ENCODE data around the gene KLHL17. TPM values are rescaled to one million over a fixed set of nuclear protein-coding genes. Genes with fewer than 3 reads are reported as not detected.
"Not testable (repeated sequence)": the region's sequence is repeated elsewhere in the genome, so short reads cannot be mapped to it uniquely, and the experiment has no call there.

KLHL17 gene
- total RNA-seq, 3 donors from 2014 or later (not counting 1 experiment from before 2014, with no cell fraction given) = 17.8 to 33.5 (median 22.4) TPM

- Mint-ChIP-seq H3K9me3 (no peaks in the 10 kb centered on the region), H3K4me3 (no peak overlapping the region), H3K36me3 (no peaks in the 10 kb centered on the region), H3K27ac (no peak overlapping the region), H3K27me3 (ENCODE audit: low read depth in 2 of 2) (peaks cover 11 to 26% of the 10 kb centered on the region in 2 donors), H3K4me1 (peaks cover 16% of the 10 kb centered on the region in 2 donors)
- Histone ChIP-seq H3K27ac (ENCODE audit: low read length) (no peak overlapping the region), H3K4me3 (ENCODE audit: low read length) (no peak overlapping the region), H3K27me3 (ENCODE audit: control insufficient read depth, insufficient read depth, low read length) (peaks cover 14% of the 10 kb centered on the region), H3K9me3 (ENCODE audit: control insufficient read depth, insufficient read depth, low read length) (no peaks in the 10 kb centered on the region), H3K4me1 (ENCODE audit: control insufficient read depth, insufficient read depth, low read length) (peaks cover 39% of the 10 kb centered on the region), H3K36me3 (ENCODE audit: control insufficient read depth, insufficient read depth, low read length) (no peaks in the 10 kb centered on the region)
- WGBS (ENCODE audit: insufficient coverage) = 93% methylated on average over 37 of the region's 37 CpGs
- TF ChIP-seq, protein P1, sequence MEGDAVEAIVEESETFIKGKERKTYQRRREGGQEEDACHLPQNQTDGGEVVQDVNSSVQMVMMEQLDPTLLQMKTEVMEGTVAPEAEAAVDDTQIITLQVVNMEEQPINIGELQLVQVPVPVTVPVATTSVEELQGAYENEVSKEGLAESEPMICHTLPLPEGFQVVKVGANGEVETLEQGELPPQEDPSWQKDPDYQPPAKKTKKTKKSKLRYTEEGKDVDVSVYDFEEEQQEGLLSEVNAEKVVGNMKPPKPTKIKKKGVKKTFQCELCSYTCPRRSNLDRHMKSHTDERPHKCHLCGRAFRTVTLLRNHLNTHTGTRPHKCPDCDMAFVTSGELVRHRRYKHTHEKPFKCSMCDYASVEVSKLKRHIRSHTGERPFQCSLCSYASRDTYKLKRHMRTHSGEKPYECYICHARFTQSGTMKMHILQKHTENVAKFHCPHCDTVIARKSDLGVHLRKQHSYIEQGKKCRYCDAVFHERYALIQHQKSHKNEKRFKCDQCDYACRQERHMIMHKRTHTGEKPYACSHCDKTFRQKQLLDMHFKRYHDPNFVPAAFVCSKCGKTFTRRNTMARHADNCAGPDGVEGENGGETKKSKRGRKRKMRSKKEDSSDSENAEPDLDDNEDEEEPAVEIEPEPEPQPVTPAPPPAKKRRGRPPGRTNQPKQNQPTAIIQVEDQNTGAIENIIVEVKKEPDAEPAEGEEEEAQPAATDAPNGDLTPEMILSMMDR (IDR thresholded peaks at IDR 0.05) = no peak
- intact Hi-C loops (cut with micrococcal nuclease) = no loop called here
- no peak for ATAC-seq
- no peak for DNase-seq
These were observed 46.1 kb downstream of the KLHL17 start for GRCh38 chr1:1006305-1007159.

- H3K27ac ChIP-seq (ENCODE audit: low read length); H3K9me3 ChIP-seq (ENCODE audit: control insufficient read depth, insufficient read depth, low read length); H3K36me3 Mint-ChIP-seq; ATAC-seq; H3K4me3 Mint-ChIP-seq; H3K27ac Mint-ChIP-seq; H3K4me3 ChIP-seq (ENCODE audit: low read length); H3K27me3 Mint-ChIP-seq (ENCODE audit: low read depth in 2 of 2); H3K27me3 ChIP-seq (ENCODE audit: control insufficient read depth, insufficient read depth, low read length); DNase-seq; H3K36me3 ChIP-seq (ENCODE audit: control insufficient read depth, insufficient read depth, low read length); H3K9me3 Mint-ChIP-seq; intact Hi-C loops (cut with micrococcal nuclease): not testable (repeated sequence)
- 90% methylated on average over 7 of the region's 8 CpGs for WGBS (ENCODE audit: insufficient coverage)
- H3K4me1 ChIP-seq (ENCODE audit: control insufficient read depth, insufficient read depth, low read length) = peaks cover 50% of the 10 kb centered on the region
- H3K4me1 Mint-ChIP-seq = peaks cover 22 to 26% of the 10 kb centered on the region in 2 donors
These were observed 49.7 kb downstream of the KLHL17 start for GRCh38 chr1:1010131-1010530.

GRCh38 chr1:1011396-1011949 is 51.1 kb downstream of the KLHL17 start:
- no peak for ATAC-seq
- Mint-ChIP-seq H3K27me3 (ENCODE audit: low read depth in 2 of 2) (no peaks in the 10 kb centered on the region), H3K4me3 (no peak overlapping the region), H3K36me3 (no peaks in the 10 kb centered on the region), H3K4me1 (peaks cover 20 to 24% of the 10 kb centered on the region in 2 donors), H3K27ac (no peak overlapping the region), H3K9me3 (no peaks in the 10 kb centered on the region)
- no peak for DNase-seq
- H3K9me3 ChIP-seq (ENCODE audit: control insufficient read depth, insufficient read depth, low read length) = no peaks in the 10 kb centered on the region
- H3K4me1 ChIP-seq (ENCODE audit: control insufficient read depth, insufficient read depth, low read length) = peaks cover 47% of the 10 kb centered on the region
- H3K4me3 ChIP-seq (ENCODE audit: low read length) = no peak overlapping the region
- WGBS (ENCODE audit: insufficient coverage) = 67% methylated on average over 14 of the region's 14 CpGs
- no peaks in the 10 kb centered on the region for H3K36me3 ChIP-seq (ENCODE audit: control insufficient read depth, insufficient read depth, low read length)
- TF ChIP-seq, protein P1 (IDR thresholded peaks at IDR 0.05) = no peak
- H3K27me3 ChIP-seq (ENCODE audit: control insufficient read depth, insufficient read depth, low read length) = no peaks in the 10 kb centered on the region
- intact Hi-C loops (cut with micrococcal nuclease) = no loop called here
- no peak overlapping the region for H3K27ac ChIP-seq (ENCODE audit: low read length)

DNA sequence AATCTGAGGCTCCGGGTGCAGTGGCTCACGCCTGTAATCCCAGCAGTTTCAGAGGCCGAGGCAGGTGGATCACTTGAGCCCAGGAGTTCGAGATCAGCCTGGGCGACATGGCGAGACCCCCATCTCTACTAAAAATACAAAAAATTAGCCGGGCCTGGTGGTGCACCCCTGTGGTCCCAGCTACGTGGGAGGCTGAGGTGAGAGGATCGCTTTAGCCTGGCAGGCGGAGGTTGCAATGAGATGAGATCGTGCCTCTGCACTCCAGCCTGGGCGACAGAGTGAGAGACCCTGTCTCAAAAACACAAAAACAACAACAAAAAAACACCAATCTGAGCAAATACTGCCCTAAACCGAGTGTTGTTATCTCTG is 52.3 kb downstream of the KLHL17 start:
- Histone ChIP-seq H3K4me1 (ENCODE audit: control insufficient read depth, insufficient read depth, low read length) (peaks cover 47% of the 10 kb centered on the region), H3K27ac (ENCODE audit: low read length) (peak overlapping the region; percentile 93), H3K4me3 (ENCODE audit: low read length) (peak overlapping the region; percentile 98)
- peak in 2 of 3 donors; percentile 1 to 13 for ATAC-seq
- 51% methylated on average over 8 of the region's 13 CpGs for WGBS (ENCODE audit: insufficient coverage)
- intact Hi-C loops (cut with micrococcal nuclease); H3K27me3 ChIP-seq (ENCODE audit: control insufficient read depth, insufficient read depth, low read length); H3K36me3 Mint-ChIP-seq; H3K36me3 ChIP-seq (ENCODE audit: control insufficient read depth, insufficient read depth, low read length); H3K9me3 Mint-ChIP-seq; DNase-seq; H3K9me3 ChIP-seq (ENCODE audit: control insufficient read depth, insufficient read depth, low read length); H3K27me3 Mint-ChIP-seq (ENCODE audit: low read depth in 2 of 2): not testable (repeated sequence)
- peak overlapping the region; percentile 98 to 99 for H3K27ac Mint-ChIP-seq
- peaks cover 24 to 25% of the 10 kb centered on the region in 2 donors for H3K4me1 Mint-ChIP-seq
- H3K4me3 Mint-ChIP-seq = peak overlapping the region; percentile 96

Data from natural killer cell (primary cell).